HG03064 (cell line): ENCODE measurements around the gene CD200R1L.

Source experiments
- ATAC-seq: cut with Tn5 transposase; IDR thresholded peaks from one replicate; pipeline ENCODE4 v1.9.1; 2021; ENCODE audit warnings: low read depth; ENCODE audit not compliant: unreplicated experiment

Gene CD200R1L

DNA sequence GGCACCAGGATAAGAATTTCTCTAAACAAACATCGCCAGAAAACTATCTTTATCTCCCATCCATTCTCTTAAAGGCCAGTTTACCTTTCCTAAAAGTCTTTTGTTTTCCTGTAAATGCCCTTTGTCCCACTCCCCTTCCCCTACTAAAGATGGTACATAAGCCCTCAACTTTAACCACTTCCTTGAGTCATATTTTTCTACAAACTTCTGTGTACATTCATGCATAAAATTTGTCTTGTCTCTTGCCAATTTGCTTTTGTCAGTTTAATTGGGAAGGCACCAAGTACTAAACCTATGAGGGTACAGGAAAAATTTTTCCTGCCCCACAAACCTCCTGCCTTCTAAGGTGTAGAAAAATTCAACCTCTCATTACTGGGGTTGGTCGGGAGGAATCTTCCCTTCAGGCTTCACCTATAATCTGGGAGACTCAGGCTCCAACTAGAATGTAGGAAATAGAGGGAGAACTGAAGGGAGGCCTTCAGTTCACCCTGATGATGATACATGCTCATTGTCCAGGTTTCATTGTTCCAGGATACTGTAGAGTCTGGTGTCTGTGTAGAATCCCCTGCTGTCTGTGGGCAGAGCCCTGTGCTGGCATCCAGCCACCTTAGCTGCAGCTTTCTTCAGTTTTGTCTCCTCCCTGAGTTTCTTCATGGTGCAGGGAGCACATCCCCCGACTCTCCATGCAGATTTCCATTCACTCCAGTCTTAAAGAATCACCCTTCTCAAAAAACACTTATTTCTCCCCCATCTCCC is 53.2 kb downstream of the CD200R1L start:
- no peak for ATAC-seq

DNA sequence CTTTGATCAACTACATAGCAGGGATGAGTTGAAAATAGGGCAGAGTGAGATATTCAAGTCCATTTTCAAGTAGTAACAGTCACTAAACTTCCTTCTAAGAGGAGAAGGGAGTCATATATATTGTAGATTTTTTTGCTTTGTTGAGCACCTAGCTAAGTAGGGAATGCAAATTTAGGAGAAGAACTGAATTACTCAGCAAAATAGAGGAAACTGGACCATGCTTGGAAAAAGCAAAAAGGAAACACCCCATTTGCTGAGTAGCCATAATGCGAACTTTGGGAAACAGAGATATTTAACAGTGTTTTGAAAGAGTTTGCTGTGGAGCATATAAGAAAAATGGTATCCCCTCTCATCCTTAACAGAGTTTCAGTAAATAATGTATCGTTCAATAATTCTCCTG is 54.9 kb downstream of the CD200R1L start:
- no peak for ATAC-seq

DNA sequence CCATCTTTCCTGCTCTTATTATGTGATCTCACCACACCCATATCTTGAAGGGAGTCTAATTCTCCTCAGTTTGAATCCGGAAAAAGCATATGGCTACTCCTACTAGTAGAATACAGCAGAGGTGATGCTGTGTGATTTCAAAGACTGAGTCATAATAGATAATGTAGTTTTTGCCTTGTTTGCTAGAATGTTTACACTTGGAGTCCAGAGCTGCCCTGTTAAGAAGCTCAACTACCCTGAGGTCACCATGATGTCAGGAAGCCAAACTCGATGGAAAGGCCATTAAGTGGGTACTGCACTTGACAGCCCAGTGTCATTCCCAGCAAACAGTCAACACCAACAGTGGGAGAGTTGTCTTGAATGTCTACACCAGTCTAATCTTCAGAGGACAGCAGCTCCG is 56.9 kb downstream of the CD200R1L start:
- no peak for ATAC-seq

DNA sequence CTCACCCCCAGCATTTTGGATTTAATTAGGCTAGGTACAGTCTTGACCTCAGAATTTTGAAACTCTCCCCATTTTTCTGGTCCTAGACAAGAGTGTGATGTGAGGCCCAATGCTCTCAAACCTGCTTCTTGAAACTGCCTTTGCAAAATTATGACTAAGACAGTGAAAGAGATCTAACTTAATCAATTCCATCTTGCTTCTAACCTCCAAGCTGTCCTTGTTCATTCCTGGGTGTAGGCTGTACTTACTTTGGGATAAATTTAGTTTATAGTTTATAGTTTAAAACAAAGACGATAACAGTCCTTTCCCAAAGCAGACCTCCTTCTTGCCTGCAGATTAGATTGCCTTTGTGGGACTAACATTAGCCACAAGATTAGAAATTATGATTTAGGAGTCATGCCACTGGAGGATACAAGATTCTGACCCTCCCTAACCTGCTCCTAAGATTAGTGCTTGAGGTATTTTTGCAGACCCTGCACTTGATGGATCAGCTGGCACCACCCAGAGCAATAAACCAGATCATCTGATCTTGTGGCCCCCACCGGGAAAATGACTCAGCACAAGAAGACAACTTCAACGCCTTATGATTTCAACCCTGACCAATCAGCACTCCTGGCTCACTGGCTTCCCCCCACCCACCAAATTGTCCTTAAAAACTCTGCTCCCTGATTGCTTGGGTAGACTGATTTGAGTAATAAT is 59.6 kb downstream of the CD200R1L start:
- ATAC-seq, result no peak

DNA sequence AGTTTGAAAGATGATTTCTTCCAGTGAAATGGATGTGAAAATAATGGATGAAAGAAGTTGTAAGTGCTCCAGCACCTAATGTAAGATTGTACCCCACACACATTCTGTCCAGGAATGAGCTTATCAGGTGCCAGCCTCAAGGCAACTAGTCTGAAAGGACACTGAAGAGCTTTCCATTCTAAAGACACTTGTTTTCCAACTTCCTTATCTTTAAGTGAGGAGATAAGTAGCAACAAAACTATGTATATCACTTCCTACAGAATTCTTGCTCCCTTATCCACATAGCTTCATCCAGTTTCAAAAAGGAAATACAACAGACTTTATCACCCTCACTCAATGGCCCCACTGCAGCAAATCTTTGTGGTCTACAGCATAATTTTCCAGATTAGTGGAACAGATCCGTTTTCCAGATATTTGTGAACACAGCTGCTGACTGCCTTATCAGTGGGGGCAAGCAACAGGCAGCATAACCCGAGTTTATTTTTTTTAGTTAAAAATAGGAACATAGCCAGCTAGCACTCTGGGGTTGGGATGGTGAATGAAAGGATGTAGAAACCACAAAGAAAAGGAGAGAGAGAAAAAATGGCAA is 60.6 kb downstream of the CD200R1L start:
- no peak for ATAC-seq

DNA sequence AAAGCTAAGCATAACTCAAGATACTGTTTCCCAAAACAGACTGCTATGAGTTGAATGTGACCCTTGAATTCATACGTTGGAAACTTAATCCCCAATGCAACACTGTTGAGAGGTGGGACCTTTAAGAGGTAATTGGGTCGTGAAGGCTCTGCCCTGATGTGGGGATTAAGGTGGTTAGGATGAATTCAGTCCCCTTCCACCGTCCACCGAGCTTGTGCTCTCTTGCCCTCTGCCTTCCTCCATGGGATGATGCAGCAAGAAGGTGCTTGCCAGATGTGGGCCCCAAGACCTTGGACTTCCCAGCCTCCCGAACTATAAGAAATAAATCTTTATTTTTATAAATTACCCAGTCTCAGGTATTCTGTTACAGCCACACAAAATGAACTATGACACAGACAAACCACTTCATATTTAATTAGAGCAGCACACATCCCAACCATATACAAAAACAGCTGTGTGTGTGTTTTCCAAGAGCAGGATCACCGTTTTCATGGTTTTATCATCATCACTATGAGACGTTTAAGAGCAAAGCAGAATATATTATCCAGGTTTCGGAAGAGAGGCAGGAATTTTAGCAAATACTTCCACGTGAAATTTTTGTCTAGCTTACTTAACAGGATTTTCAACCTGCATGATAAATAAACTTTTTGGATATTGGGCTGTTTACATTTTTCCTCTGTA is 61.2 kb downstream of the CD200R1L start:
- no peak for ATAC-seq

DNA sequence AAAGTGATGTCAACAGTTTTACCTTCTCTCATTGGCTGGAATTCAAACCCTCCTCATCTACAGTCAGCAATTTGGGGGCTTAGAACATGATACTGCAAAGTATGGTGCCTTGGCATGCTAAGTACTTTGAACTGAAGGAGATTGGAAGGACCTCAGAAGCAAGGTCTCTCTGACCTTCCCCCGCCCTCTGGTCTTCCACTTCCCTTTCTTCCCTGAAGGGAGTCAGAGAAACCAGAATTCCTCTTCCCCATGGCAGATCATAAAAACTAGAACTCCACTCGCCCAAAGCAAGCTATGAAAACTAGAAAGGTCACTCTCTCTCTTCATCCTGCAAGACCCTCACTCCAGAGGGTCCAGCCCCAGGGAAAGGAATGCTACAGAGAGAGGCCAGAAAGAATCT is 64.2 kb downstream of the CD200R1L start:
- ATAC-seq, result no peak

DNA sequence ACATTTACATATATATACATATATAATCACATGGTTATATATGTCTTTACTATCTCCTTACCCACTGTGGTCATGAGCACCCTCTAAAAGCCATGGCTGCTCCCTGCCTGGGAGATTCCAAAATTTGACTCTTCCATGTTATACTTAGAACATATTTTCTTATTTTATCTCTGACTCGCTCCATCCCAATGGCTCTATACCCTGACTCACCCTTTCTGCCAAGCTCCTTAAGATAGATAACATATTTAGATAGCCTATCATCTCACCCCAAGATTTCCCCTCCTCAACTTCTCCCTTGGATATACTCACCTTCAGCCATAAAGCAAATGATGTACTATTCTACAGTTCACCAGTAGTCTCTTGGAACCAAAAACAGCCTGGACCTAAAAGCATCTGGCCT is 65.1 kb downstream of the CD200R1L start:
- no peak for ATAC-seq

DNA sequence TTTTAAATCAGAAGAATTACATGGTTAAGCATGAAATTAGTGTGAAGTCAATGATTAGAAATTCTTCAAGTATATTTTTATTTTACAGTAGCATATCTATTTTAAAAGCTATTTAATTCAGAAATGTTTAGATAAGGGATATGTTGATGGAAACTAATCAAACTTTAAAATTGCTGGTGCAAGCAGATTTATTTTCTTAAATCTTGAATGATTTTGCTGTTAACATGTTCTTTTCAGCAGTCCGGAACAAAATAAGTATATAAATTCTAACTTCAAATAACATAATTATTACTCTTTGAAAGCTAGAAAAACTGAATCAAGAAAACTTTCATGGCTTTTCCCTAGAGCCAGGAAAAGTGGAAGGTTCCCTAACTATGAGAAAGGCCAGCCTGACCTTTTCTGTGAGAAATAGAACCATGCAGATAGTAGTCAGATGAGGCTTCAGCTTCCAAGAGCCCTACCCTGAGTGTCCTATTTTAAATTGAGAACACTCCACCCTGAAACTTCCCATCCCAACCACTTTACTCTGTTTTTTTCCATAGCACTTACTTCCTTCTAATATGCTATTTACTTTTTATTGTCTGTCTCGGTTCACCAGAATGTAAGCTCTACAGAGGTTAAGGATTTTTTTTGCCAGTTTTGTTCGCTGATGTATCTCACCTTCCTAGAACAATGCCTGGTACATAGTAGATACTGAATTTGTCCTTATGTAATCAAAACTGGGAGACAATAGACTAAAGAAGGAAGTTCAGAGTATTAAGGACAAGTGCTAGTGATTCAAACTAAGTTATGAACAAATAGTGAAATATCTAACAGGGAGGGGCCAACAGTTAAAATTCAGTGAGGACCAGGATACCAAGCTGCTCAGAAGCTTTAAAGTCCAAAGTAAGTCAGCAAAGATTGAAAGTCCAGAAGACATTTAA is 66.8 kb downstream of the CD200R1L start:
- no peak for ATAC-seq

DNA sequence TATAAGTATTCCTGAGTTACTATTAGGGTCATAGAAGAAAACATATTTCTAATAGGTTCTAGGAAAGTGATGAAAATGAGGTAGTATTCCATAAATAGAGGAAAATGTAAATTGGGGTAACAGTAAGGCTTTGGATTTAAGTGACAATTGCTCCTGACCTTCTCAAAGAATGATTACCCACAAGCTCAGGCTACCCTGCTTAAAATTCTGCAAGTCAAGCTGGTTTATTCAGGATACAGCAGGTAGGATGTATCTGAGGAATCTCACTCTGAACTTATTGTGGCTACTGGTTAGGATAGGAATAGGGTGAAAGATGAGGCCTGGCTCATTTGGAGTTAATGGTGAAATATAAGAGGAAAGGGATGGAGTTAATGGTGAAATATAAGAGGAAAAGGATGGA is 67.7 kb downstream of the CD200R1L start:
- no peak for ATAC-seq

DNA sequence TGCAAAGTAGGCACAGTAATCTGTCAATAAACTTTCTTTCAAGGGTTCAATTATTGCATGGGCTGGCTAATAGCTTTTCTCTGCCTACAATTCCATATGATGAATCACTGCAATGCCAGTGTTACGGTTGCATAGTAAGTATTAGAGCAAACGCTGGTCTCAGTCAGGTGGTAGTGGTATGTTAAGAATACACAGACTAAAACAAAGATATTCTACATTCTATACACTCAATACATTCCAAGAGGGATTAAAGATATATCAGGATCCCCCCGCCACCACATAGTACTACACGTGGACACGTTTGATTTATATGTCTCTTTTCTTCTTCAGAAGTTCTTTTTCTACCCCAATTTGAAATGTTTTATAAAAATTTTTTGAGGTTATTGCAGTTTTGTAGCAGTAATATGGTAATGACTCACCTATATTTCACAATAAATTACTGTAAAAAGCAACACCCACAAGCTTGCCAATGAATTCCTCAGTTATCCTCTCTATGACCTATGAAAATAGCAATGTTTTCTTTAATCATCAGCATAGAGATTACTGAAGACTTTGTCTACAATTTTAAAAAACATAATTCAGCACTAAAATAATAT is 68.2 kb downstream of the CD200R1L start:
- ATAC-seq, result no peak

DNA sequence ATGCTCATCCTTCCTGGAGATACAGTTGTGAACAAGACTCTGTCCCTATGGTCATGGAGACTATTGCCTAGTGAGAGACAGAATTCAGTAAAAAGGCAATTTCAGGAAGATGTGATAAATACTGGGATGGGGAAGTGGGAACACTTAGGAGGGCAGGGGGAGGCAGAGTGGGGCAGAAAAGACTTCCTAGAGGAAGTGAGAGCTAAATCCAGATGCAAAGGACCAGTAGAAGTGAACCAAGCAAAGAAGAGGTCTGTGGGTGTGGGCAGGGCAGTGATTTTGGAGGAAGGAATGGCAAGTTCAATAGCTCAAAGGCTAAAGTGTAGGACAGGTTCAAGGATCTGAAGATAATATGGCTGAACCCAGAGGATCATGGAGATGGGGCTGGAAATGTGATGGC is 68.9 kb downstream of the CD200R1L start:
- no peak for ATAC-seq

DNA sequence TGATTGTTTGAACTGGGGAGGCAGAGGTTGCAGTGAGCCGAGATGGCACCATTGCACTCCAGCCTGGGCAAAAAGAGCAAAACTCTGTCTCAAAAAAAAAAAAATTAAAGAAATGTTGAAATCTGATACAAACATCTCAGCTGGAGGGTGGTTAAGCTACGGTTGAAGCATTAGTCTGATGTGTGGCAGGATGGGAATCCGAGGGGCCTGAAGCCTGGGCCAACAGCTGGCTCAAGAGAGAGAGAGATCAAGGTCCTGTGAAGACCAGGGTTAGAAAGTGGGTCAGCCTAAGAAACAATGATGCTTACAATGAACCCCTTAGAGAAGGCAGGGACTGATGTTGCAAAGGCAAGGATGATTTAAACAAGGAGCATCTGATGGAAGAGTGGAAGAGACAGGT is 69.8 kb downstream of the CD200R1L start:
- no peak for ATAC-seq

DNA sequence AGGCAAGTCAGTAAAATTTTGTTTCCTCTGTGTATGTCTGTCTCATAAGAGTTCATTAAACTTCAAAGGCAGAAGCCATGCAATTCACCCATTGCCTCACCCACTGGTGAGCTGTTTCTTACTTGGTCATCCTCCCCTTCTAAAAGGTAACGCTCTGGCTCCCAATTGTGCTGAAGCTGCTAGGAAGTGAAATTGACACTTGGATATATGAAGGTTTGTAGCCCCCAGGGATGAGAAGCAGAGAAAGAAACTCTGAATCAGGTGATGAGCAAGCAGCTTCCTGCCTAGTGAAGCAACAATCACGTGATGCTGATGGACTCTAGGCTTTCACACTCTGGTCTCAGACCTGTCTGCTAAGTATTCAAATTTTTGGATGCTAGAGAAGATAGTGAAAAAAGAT is 70.7 kb downstream of the CD200R1L start:
- no peak for ATAC-seq

DNA sequence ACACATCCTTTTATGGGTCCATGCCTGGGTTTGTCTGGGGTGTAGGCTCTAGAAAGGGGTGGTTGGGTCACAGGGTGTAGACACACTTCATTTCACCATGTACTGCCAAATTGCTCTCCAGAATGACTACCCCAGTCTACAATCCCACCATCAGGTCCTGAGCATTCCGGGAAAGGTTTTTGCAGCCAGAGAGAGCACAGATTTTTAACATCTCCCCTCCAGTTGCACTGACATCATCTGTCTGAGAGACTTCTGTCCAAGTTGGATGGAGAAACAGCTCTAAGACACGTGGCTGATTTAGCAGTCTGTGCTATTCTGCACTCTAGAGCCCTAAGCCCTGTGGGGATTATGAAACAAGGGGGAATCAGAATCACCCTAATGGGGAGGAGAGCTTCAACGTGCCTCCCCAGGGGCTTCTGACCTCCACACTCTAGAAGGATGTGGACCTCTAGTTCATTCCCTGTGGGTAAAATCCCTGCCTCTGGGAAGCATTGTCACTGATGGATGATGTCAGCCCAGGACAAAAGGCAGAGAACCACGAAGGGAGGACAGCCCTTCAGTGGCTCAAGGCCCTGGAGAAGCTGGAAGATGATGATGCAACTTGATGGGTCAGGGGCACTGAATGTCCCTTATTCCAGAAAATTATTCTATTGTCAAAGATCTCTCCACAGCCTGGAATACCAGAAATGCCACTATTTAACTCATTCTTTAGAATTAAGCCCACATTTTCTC is 71.5 kb downstream of the CD200R1L start:
- no peak for ATAC-seq

DNA sequence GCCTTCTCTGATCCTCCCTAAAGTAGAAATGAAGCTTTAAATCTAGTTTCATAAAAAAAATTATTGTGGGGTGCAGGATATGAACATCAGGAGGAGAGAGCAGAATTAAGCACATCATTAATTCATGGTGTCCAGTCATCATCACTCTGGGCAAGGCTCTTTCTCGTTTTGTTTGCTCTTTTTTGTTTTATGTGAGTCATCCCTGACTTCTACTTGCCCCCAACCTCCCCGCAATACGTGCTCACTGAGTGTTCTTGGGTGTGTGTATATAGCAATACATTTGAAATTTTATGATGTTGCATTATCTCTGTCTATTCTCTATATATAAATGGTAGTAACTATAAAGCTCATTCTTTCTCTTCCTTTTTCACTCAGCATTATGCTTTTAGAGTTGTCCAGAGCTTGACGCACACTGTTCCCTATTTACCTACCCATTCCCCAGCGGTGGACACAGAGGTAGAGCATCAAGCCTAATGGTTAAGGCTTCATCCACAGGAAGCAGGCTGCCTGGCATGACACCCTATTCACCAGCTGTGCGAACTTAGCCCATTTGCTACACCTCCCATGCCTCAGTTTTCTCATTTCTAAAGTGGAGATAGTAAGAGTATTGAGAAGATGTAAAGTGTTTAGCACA is 72.3 kb downstream of the CD200R1L start:
- no peak for ATAC-seq

DNA sequence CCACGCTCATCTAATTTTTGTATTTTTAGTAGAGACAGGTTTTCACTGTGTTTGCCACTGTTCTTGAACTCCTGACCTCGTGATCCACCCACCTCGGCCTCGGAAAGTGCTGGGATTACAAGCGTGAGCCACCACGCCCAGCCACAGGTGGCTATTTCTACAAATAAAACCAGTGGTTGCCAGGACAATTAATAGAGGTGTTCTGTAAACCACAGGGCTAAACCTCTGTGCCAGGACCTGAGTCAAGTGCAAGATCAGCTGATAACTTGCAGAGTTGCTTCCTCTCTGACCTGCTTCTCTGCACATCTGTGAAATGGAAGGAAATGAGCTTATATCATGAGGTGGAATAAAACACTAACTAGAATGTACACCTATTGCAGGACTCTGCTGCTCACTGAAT is 72.8 kb downstream of the CD200R1L start:
- ATAC-seq, result no peak

DNA sequence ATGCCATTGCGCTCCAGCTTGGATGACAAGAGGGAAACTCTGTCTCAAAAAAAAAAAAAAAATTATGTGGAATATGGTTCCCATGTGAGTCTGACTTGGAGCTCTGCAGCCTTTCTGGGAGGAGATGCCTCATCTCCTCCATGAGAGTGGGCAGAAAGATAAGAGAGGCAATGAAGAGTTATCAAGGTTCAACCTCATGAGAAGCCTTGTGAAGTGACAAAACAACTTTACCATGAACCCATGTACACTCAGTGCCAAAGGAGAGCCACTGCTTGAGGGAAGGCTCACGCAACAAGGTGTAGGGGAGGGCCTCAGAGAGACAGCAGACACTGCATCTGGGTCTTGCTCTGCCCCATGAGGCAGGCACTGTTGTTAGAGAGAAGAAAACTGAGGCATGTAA is 75.7 kb downstream of the CD200R1L start:
- ATAC-seq, result no peak
